SK-N-MC (cell line): ENCODE results near the gene RCSD1.

ENCODE experiments used
- EZH2 ChIP-seq: fragments of 200-600 bp; sonication (generic); IDR thresholded peaks from one replicate; pipeline ENCODE4 v1.6.1; 2017; ENCODE audit warnings: antibody characterized with exemption
- POLR2AphosphoS5 ChIP-seq: IDR thresholded peaks from 2 replicates; pipeline ENCODE4 v1.6.1; 2012; ENCODE audit warnings: mild to moderate bottlenecking, low read depth, low read length, borderline replicate concordance

- no peak for TF ChIP-seq POLR2AphosphoS5
- no peak for TF ChIP-seq EZH2
These were observed 92.8 kb downstream of the RCSD1 start for GRCh38 chr1:167722870-167723251.
